Smooth muscle cell (in vitro differentiated cells): ENCODE data around the gene CUX1. TPM values are rescaled to one million over a fixed set of nuclear protein-coding genes. Genes with fewer than 3 reads are reported as not detected.

Source experiments
- DNase-seq: peaks from one replicate; lab custom pipeline; 2025; ENCODE audit not compliant: unreplicated experiment; lab: John Stamatoyannopoulos, UW
- H2AFZ ChIP-seq: fragments of 200-600 bp; sonication (generic); 2 replicates; pipeline ENCODE4 v1.6.0; 2016; ENCODE audit warnings: antibody characterized with exemption, low read depth, mild to moderate bottlenecking
- H3F3A ChIP-seq: fragments of 200-600 bp; sonication (generic); 2 replicates; pipeline ENCODE4 v1.6.0; 2017; ENCODE audit warnings: antibody characterized with exemption, low read depth
- H3K27ac ChIP-seq: fragments of 200-600 bp; sonication (generic); 2 replicates; pipeline ENCODE4 v1.5.1; 2016; ENCODE audit warnings: low read depth, mild to moderate bottlenecking
- H3K27me3 ChIP-seq: fragments of 200-600 bp; sonication (generic); 2 replicates; pipeline ENCODE4 v1.6.1; 2016; ENCODE audit warnings: low read depth, mild to moderate bottlenecking
- H3K36me3 ChIP-seq: fragments of 200-600 bp; sonication (generic); 2 replicates; pipeline ENCODE4 v1.5.1; 2016; ENCODE audit warnings: low read depth
- H3K4me1 ChIP-seq: fragments of 200-600 bp; sonication (generic); 2 replicates; pipeline ENCODE4 v1.5.1; 2016; ENCODE audit warnings: low read depth
- H3K4me2 ChIP-seq: fragments of 200-600 bp; sonication (generic); 2 replicates; pipeline ENCODE4 v1.6.0; 2016; ENCODE audit warnings: mild to moderate bottlenecking
- H3K4me3 ChIP-seq: fragments of 200-600 bp; sonication (generic); 2 replicates; pipeline ENCODE4 v1.5.1; 2016; ENCODE audit warnings: mild to moderate bottlenecking
- H3K79me2 ChIP-seq: fragments of 200-600 bp; sonication (generic); 2 replicates; pipeline ENCODE4 v1.6.0; 2016; ENCODE audit warnings: low read depth, mild to moderate bottlenecking
- H3K9ac ChIP-seq: fragments of 200-600 bp; sonication (generic); 2 replicates; pipeline ENCODE4 v1.6.0; 2016; ENCODE audit warnings: low read depth
- H3K9me3 ChIP-seq: fragments of 200-600 bp; sonication (generic); replicated peaks from 2 replicates; pipeline ENCODE4 v1.5.1; 2016; ENCODE audit warnings: low read depth
- H4K20me1 ChIP-seq: fragments of 200-600 bp; sonication (generic); 2 replicates; pipeline ENCODE4 v1.6.0; 2016; ENCODE audit warnings: low read depth
- CTCF ChIP-seq: fragments of 200-600 bp; sonication (generic); IDR thresholded peaks from 2 replicates; pipeline ENCODE4 v1.5.1; 2017; ENCODE audit warnings: borderline replicate concordance, mild to moderate bottlenecking, antibody characterized with exemption; ENCODE audit not compliant: insufficient read depth, poor library complexity, severe bottlenecking
- WGBS: methylation state at CpG from one replicate; pipeline ENCODE4 v1.1.7; 2016; ENCODE audit warnings: low lambda C conversion rate; 5-methylcytosine and 5-hydroxymethylcytosine counted together
- polyA plus RNA-seq: library from polyadenylated mRNA; unstranded; fragments of >200 nt; fragmentation: Nextera tagmentation; extraction: Ambion mirVana; gene quantifications from 2 replicates; pipeline ENCODE4 v1.2.1, GENCODE V29; 2016
- total RNA-seq: library from RNA; depleted of rRNA; stranded (reverse); fragments of >200 nt; gene quantifications from 2 replicates; pipeline ENCODE4 v1.2.3, GENCODE V29; 2014

CUX1 gene
- total and polyA plus RNA-seq, 2 experiments from 2014 or later, result 56.3 to 78.4 TPM

- Histone ChIP-seq H4K20me1 (peaks cover 97% of the 10 kb centered on the region), H3K36me3 (no peaks in the 10 kb centered on the region), H3K79me2 (peaks cover 92% of the 10 kb centered on the region), H2AFZ (no peak overlapping the region), H3F3A (no peaks in the 10 kb centered on the region), H3K27me3 (no peaks in the 10 kb centered on the region), H3K4me3 (no peak overlapping the region), H3K9ac (no peak overlapping the region), H3K27ac (no peak overlapping the region), H3K9me3 (no peaks in the 10 kb centered on the region), H3K4me1 (no peaks in the 10 kb centered on the region), H3K4me2 (no peak overlapping the region)
- no peak for TF ChIP-seq CTCF
- no peak for DNase-seq
- WGBS, result 80% methylated on average over 18 of the region's 18 CpGs
These were observed 147.4 kb downstream of the CUX1 start for GRCh38 chr7:101964680-101965452.

- no peak overlapping the region for H3K4me3 ChIP-seq
- H3K79me2 ChIP-seq, result peaks cover 83% of the 10 kb centered on the region
- WGBS, result 85% methylated on average over 6 of the region's 6 CpGs
- H3K27ac ChIP-seq, result no peak overlapping the region
- no peak for DNase-seq
- no peaks in the 10 kb centered on the region for H3K36me3 ChIP-seq
- H3K27me3 ChIP-seq, result no peaks in the 10 kb centered on the region
- TF ChIP-seq CTCF, result no peak
- no peak overlapping the region for H2AFZ ChIP-seq
- H3K9ac ChIP-seq, result no peak overlapping the region
- H3F3A ChIP-seq, result no peaks in the 10 kb centered on the region
- no peak overlapping the region for H3K4me2 ChIP-seq
- H3K9me3 ChIP-seq, result no peaks in the 10 kb centered on the region
- no peaks in the 10 kb centered on the region for H3K4me1 ChIP-seq
- peaks cover 91% of the 10 kb centered on the region for H4K20me1 ChIP-seq
These were observed 151.5 kb downstream of the CUX1 start for GRCh38 chr7:101968720-101969466.

DNA sequence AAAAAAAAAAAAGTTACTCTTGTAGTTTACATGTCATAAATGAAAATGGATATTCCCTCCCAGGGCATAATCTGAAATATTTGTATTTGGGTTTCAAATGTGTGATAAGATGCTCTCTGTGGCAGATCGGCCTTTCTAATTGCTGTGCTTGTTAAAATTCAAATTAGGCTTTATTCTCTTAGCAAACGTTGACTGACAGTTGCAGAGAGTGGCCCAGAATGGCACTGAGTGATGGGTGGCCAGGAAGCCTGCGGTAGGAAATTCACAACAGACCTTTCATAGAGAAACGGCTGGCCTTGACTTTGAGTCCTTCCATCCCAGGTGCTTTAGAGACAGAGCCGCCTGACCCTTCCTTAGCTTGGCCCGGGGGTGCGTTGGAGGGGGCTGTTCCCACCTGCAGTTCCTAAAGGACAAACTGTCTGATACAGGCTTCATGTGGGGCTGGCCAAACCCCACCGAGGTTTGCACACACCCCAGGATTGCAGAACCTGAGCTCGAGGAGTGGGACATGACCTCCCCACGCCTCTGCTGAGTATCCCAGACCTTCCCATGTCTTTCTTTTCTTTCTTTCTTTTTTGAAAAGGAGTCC, 152.7 kb downstream of the CUX1 start:
- no peaks in the 10 kb centered on the region for H3F3A ChIP-seq
- H3K27me3 ChIP-seq, result no peaks in the 10 kb centered on the region
- H3K4me3 ChIP-seq, result no peak overlapping the region
- H3K27ac ChIP-seq, result no peak overlapping the region
- no peaks in the 10 kb centered on the region for H3K36me3 ChIP-seq
- H2AFZ ChIP-seq, result no peak overlapping the region
- H3K9ac ChIP-seq, result no peak overlapping the region
- H3K79me2 ChIP-seq, result peaks cover 83% of the 10 kb centered on the region
- no peak for TF ChIP-seq CTCF
- H3K4me2 ChIP-seq, result no peak overlapping the region
- H3K4me1 ChIP-seq, result no peaks in the 10 kb centered on the region
- WGBS, result 92% methylated on average over 10 of the region's 10 CpGs
- DNase-seq, result no peak
- H3K9me3 ChIP-seq, result no peaks in the 10 kb centered on the region
- peaks cover 89% of the 10 kb centered on the region for H4K20me1 ChIP-seq
